NCI-H460 (cell line): ENCODE measurements around the gene MSMO1. TPM values are rescaled to one million over a fixed set of nuclear protein-coding genes. Genes with fewer than 3 reads are reported as not detected.

Experiments used
- DNase-seq: peaks from one replicate; pipeline ENCODE4 v3.0.0-alpha.2; 2016; ENCODE audit warnings: low read depth; ENCODE audit errors: extremely low read depth
- total RNA-seq: library from RNA; depleted of rRNA; stranded (reverse); fragments of >200 nt; shearing (Covaris generic); gene quantifications from 2 replicates; pipeline ENCODE4 v1.2.3, GENCODE V29; 2014

Gene MSMO1
- total RNA-seq, 1 experiment from 2014 or later: 35.0 TPM

DNA sequence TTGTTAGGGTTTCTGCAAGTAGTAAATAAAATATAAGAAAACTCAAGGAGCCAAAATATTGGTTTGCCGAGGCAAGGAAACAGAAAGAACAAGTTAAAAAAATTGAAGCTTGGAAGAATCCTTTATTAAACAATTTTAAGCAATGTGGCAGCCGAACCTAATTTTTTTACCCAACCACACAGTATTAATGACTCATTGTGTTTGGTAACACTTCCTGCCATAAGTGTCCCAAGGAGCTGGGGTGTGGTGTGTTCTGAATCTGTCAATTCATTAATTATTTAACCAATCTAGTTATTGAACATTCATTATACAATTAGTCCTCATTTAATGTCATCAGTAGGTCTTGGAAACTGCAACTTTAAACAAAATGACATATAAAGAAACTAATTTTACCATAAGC, 32.0 kb downstream of the MSMO1 start:
- DNase-seq: no peak

GRCh38 chr4:165360041-165360695, 32.7 kb downstream of the MSMO1 start:
- no peak for DNase-seq

DNA sequence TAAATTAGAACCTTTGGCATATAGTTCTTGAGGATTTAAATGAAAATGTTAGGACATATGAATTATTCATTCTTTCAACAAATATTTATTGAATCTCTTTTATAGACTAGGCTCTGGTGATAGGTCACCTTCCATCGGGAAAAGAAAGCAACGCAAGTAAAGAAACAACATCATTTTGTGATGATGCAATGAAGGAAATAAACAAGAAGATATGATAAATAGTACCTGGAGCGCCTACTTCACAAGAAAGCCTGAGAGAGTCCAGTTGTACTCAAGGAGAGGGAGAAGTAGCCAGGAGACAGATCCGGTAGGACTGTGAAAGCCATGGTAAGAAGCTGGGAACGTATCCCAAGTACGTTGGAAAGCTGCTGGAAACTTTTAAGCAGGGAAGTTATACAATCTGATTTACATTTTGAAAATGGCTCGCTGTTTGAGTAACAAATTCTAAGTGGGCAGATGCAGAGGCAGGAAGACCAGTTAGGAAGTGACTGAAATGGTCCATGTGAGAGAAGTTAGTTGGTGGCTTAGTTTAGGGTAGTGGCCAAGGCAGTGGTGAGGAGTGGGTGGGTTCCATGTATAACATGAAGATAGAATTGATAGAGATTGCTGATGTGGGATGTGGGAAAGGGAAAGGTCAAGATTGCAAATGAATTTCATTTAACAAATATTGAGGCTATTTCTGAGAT, 33.7 kb downstream of the MSMO1 start:
- no peak for DNase-seq

DNA sequence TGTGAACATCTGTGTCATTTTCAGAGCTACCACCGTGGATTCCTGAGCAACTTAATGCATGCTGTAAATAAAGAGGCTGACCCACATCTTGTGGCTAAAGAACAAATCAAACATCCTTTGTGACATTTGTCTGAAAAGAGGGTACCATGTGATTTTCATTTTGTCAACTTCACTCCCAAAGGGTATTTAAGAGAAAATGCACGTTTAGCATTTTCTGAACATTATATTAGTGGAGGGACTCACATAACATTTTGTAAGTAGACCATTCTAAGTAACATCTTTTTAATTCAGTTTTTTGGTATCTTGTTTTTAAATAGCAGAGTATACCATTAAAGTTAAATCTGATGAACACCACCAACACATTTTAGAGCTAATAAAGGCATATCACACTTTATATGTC, 34.3 kb downstream of the MSMO1 start:
- DNase-seq: no peak

DNA sequence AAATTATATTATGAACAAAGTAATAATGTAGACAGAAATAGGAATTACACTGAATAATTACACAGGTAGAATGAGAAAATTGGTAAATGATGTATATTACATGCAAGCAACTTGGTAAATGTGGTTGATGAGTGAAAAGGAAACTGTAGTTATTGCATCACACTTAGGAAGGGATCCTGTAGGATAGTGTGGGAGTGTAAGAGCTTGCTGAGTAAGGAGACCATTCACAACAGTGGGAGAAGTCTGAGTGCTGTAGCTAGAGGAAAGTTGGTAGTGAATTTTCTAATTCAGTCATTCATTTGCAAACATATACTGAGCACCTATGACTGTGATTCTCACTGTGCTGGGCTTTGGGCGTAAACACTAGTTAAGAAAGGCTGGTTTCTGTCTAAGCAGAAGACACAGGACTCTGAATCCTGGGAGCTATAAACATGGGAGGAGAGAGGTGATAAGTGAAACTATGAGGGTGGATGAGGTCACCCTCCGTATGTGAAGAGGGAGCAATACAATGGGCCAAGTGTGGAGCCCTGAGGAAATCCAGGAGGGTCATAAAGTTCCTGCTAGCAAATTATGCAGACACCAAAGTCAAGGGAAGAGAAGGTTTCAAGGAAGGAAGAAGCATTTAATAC, 37.1 kb downstream of the MSMO1 start:
- DNase-seq: no peak

- no peak for DNase-seq
Measured at GRCh38 chr4:165367040-165367439, 39.6 kb downstream of the MSMO1 start.

DNA sequence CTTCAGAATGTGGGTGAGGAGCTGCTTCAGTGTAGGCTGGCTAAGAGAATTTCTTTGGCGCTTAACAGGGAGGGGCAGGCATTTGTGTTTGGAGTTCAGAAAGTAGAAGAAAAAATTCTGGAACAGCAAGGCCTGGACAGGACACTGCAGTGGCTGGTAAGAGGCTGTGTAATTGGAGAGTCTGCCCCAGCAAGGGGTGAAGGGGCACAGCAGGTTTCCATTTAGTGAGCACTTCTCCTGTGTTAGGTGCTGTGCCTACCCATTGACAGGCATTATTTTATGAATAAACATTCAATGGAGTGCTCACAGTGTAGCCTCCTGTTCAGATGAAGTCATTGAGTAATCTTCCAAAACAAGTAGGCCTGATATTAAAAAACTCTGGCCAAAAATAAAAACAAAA, 40.6 kb downstream of the MSMO1 start:
- DNase-seq: no peak

DNA sequence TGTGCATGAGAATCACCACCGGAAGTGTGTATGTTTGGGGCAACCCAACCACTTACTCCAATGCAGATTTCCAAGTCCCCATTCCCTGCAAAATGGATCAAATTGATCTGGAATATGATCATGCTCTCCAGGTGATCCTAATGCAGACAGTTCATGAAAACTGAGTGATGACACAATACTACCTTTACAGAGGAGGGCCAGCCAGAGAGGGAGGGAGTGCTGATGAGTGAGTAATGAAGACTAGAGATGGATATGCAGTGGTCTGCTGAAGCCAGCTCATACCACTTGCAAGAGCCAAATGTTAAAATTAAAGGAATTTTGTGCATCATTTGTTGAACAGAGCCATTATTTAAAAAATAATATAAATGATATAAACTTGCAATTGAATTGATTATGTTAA, 41.1 kb downstream of the MSMO1 start:
- no peak for DNase-seq

DNA sequence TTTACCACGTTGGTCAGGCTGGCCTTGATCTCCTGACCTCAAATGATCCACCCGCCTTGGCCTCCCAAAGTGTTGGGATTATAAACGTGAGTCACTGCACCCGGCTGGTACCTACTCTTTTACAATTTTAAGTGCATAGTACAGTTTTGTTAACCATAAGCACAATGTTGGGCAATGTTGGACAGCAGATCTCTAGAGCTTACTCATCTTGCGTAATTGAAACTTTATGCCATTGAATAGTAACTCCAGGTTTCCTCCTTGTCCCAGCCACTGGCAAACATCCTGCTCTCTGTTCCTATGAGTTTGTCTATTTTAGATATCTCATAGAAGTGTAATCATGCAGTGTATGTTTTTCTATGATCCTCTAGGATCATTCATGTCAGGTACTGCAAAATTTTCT, 42.1 kb downstream of the MSMO1 start:
- no peak for DNase-seq

DNA sequence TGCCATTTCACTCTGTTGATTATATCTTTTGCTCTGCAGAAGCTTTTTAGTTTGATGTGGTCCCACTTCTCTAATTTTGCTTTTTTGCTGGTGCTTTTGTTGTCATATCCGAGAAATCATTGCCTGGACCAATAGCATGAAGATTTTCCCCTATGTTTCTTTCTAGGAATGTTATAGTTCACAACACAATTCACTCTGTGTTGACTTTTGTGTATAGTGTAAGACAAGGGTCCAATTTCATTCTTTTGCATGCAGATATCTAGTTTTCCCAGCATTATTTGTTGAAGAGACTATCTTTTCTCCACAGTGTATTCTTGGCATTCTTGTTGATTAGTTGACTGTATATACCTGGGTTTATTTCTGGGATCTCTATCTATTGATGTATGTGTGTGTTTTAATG, 43.1 kb downstream of the MSMO1 start:
- no peak for DNase-seq

DNA sequence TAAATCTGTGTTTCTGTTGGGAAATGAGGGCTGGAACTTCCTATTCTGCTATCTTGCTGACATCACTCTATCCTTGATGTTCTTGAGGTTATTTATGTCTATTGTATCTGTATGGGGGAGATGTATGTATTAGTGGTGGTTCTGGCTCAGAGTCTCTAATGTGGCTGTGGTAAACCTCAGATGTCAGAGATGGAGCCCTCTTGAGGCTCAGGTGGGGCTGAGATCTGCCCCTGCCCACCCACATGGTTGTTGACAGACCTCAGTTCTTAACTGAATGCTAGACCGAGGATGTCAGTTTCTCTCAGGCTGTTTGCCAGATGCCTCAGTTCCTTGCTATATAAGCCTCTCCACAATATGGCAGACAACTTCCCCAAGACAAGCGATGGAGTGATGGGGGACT, 48.0 kb downstream of the MSMO1 start:
- no peak for DNase-seq

DNA sequence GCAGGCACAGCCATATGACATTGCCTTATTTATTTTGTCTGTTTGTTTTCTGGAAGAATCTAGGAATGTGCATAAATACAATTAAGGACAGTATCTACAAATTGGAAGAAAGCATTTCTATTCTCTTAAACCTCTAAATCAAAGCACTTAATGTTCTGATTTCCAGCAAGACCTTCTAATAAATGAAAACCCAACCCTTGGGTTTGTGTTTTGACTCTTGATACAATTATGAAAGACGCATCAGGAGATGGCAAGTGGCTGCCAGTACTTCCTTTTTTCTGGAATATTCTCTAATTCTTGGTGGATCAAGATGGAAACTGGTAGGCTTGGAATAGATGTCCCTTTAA, 50.9 kb downstream of the MSMO1 start:
- DNase-seq: no peak

DNA sequence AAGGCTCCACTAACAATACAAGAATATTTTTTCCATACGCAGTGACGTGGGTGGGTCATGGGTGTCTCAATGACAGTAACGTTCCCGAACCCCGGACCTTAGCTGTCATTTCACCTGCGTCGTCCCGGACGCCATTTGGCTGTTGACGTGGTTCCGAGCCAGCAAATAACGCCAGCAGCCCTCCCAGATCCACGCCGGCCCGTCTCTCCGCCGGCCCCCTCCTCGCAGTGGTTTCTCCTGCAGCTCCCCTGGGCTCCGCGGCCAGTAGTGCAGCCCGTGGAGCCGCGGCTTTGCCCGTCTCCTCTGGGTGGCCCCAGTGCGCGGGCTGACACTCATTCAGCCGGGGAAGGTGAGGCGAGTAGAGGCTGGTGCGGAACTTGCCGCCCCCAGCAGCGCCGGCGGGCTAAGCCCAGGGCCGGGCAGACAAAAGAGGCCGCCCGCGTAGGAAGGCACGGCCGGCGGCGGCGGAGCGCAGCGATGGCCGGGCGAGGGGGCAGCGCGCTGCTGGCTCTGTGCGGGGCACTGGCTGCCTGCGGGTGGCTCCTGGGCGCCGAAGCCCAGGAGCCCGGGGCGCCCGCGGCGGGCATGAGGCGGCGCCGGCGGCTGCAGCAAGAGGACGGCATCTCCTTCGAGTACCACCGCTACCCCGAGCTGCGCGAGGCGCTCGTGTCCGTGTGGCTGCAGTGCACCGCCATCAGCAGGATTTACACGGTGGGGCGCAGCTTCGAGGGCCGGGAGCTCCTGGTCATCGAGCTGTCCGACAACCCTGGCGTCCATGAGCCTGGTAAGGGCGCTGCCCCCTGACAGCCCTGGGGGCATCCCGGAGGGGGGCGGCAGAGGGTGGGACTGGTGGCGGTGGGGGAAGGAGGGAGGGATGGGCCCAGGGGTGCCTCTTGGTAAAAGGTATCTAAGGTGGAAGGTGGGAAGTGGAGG, 51.5 kb downstream of the MSMO1 start, which contains the start of gene CPE:
CPE (plus strand) TSS at position 264 of the 933 bp plus-strand sequence; CDS start at position 478, 214 bp downstream.
- peak; percentile 52 for DNase-seq

DNA sequence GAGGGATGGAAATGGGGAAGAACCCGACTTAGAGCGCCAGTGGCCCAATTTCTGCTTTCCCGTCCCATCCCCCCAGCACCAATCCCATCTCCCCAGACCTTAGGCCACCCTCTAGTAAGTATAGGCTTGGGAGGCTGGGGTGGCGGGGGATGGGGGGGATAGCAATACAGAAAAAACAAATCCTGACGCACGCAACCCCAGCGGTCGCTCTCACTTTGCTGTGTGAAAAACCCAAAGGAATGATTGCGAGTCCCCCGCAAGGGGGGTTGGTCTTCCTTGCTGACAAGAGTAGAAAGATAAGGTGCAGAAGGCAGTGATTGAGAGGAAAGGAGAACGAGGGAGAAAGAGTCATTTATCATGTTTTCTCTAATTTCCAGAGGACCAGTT, 52.2 kb downstream of the MSMO1 start:
- DNase-seq: no peak

- no peak for DNase-seq
Measured at GRCh38 chr4:165380805-165381204, 53.3 kb downstream of the MSMO1 start.

GRCh38 chr4:165381821-165382373, 54.4 kb downstream of the MSMO1 start:
- DNase-seq: no peak

GRCh38 chr4:165382640-165383039, 55.2 kb downstream of the MSMO1 start:
- no peak for DNase-seq

DNA sequence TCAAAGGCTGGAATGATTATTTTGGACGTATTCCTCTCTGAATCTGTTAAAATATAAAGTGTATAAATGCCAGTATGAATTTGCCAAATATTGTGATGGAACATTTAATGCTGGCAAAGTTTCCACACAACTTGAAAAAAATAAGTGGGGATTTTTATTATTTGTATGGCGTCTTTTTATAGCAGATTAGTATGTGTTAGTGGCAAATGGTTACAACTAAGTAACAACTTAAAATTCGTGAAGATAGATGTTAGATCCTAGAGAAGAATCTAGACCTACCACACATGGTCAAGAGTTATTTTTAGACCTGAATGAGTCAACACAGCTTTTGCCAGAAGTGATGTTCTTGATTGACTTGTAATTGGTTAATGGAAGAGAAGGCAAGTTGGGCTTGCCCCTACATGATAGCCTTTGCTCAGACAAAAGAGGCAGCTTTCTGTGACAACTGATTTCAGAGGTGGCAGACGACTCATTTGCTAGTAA, 56.2 kb downstream of the MSMO1 start:
- no peak for DNase-seq

DNA sequence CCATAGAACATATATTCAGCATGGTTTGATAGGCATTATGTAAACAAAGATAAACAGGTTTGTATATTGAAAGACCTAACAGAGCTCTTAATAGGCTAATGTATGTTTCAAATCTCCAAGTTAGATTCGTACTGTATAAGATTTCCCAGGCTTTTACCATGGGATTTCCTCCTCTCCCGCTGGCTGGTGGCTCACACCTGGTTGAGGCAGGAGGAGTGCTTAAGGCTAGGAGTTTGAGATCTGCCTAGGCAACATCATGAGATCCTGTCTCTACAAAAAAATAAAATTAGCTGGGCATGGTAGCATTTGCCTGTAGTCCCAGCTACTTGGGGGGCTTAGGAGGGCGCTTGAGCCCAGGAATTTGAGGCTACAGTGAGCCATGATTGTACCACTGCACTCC, 56.7 kb downstream of the MSMO1 start:
- DNase-seq: no peak

DNA sequence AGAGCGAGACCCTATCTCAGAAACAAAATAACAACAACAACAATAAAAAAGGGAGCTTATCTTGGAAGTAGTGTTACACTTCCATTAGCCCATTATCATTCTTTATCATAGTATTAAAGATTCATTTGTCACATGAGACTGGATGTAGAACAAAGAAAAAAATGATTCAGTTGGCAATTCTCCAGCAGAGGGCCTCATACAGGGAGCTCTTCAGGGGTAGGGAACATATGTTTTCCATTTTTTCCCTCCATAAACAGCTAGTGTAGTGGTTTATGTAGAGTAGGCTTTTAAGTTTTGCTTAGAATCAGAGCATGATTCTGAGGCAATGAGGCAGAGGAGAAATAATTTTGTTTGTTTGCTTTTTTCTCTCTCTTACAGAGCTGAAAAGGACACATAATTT, 57.1 kb downstream of the MSMO1 start:
- DNase-seq: no peak

GRCh38 chr4:165385126-165385525, 57.7 kb downstream of the MSMO1 start:
- DNase-seq: no peak
